ENCODE measurements around the gene KRTAP5-6. TPM values are rescaled to one million over a fixed set of nuclear protein-coding genes. Genes with fewer than 3 reads are reported as not detected.

The KRTAP5-6 gene
- total RNA-seq, 2 experiments from 2014 or later, result not detected

DNA sequence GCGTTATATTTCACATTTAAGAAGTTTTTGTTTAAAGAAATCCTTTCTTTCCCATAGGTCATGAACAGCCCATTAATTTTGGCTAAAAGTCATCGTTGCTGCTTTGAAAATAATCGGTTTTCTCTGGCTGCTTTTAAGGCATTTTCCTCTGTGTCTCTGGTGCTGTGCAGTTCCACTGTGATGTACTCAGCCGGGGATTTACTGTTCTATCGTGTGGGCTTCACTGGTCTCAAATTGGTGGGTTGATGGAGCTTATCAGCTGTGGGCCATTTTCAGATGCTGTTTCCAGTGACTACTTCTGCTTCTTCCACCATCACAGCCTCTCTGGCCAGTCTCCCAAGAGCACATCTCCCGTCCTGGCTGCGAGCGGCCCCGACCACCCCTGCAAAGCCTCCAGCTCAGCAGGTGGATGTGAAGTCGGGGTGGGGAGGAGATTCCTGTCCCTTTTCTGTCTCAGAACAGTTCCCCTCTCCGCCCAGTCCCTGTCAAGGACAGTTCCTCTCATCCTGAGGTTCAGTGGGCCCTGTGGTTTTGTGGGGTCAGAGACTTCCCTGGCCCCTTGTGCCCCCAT lies 33.1 kb downstream of the KRTAP5-6 start:
- CTCF ChIA-PET, result no interaction called here

DNA sequence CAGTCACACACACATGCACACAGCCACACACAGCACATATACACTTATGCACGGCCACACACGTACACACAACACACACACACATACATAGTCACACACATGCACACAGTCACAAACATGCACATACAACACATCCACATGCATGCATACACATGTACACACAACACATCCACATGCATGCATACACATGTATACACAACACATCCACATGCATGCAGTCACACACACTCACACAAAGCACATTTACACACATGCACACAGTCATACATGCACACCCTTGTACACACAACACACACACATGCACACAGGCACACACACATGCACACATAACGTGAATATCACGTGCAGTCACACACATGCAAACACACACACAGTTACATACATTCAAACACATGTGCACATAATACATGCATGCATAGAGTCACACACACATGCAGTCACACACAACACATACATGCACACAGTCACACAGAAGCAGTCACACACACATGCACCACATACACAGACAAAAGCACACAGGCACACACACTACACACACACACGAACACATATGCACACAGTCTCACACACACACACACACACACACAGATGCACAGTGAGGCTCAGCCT lies 34.6 kb downstream of the KRTAP5-6 start:
- no peak overlapping the region for H3K4me3 Mint-ChIP-seq
- peak overlapping the region; percentile 37 for H3K27ac Mint-ChIP-seq
- POLR2A ChIA-PET, result no interaction called here
- H3K4me1 Mint-ChIP-seq, result peaks cover 37% of the 10 kb centered on the region
- CTCF ChIA-PET, result no interaction called here
- peaks cover 53% of the 10 kb centered on the region for H3K27me3 Mint-ChIP-seq
- no peak for DNase-seq
- H3K9me3 Mint-ChIP-seq, result peaks cover 18% of the 10 kb centered on the region
- H3K36me3 Mint-ChIP-seq (ENCODE audit: low read depth), result peaks cover 11% of the 10 kb centered on the region

More for the DNA sequence above, 33.1 kb downstream of the KRTAP5-6 start:
- peaks cover 4% of the 10 kb centered on the region for H3K36me3 Mint-ChIP-seq (ENCODE audit: low read depth)
- no peak overlapping the region for H3K4me3 Mint-ChIP-seq
- peaks cover 50% of the 10 kb centered on the region for H3K27me3 Mint-ChIP-seq
- POLR2A ChIA-PET, result no interaction called here
- DNase-seq, result no peak
- peaks cover 37% of the 10 kb centered on the region for H3K4me1 Mint-ChIP-seq
- no peak overlapping the region for H3K27ac Mint-ChIP-seq
- peaks cover 12% of the 10 kb centered on the region for H3K9me3 Mint-ChIP-seq

- Mint-ChIP-seq H3K36me3 (ENCODE audit: low read depth) (peaks cover 14% of the 10 kb centered on the region), H3K27me3 (peaks cover 51% of the 10 kb centered on the region), H3K9me3 (peaks cover 24% of the 10 kb centered on the region), H3K4me3 (no peak overlapping the region), H3K4me1 (peaks cover 32% of the 10 kb centered on the region), H3K27ac (no peak overlapping the region)
- CTCF ChIA-PET, result no interaction called here
- no peak for DNase-seq
- POLR2A ChIA-PET, result interaction anchor here (0.9 kb wide), 1 partner anchor 19 kb away, joined by 3 read pairs; no protein-coding TSS in a partner anchor
These were observed 35.5 kb downstream of the KRTAP5-6 start for GRCh38 chr11:1732418-1733008.

- peaks cover 25% of the 10 kb centered on the region for H3K4me1 Mint-ChIP-seq
- DNase-seq, result no peak
- no peak overlapping the region for H3K4me3 Mint-ChIP-seq
- no peak overlapping the region for H3K27ac Mint-ChIP-seq
- peaks cover 24% of the 10 kb centered on the region for H3K9me3 Mint-ChIP-seq
- H3K27me3 Mint-ChIP-seq, result peaks cover 44% of the 10 kb centered on the region
- POLR2A ChIA-PET, result interaction anchor here (0.9 kb wide), 1 partner anchor 18 kb away, joined by 3 read pairs; no protein-coding TSS in a partner anchor
- H3K36me3 Mint-ChIP-seq (ENCODE audit: low read depth), result peaks cover 14% of the 10 kb centered on the region
- CTCF ChIA-PET, result no interaction called here
These were observed 36.2 kb downstream of the KRTAP5-6 start for GRCh38 chr11:1733009-1733715.

GRCh38 chr11:1733716-1734640 lies 37.0 kb downstream of the KRTAP5-6 start:
- no peak overlapping the region for H3K27ac Mint-ChIP-seq
- POLR2A ChIA-PET, result no interaction called here

GRCh38 chr11:1734641-1735081 lies 37.7 kb downstream of the KRTAP5-6 start:
- Mint-ChIP-seq H3K36me3 (ENCODE audit: low read depth) (peaks cover 14% of the 10 kb centered on the region), H3K4me1 (peaks cover 12% of the 10 kb centered on the region), H3K27ac (no peak overlapping the region), H3K4me3 (no peak overlapping the region), H3K27me3 (peaks cover 42% of the 10 kb centered on the region), H3K9me3 (peaks cover 28% of the 10 kb centered on the region)
- DNase-seq, result no peak
- ChIA-PET POLR2A (no interaction called here), CTCF (no interaction called here)

More at GRCh38 chr11:1733716-1734640, 37.0 kb downstream of the KRTAP5-6 start:
- Mint-ChIP-seq H3K4me1 (peaks cover 18% of the 10 kb centered on the region), H3K27me3 (peaks cover 40% of the 10 kb centered on the region), H3K4me3 (no peak overlapping the region), H3K36me3 (ENCODE audit: low read depth) (peaks cover 14% of the 10 kb centered on the region), H3K9me3 (peaks cover 28% of the 10 kb centered on the region)
- CTCF ChIA-PET, result no interaction called here
- DNase-seq, result no peak

- ChIA-PET POLR2A (no interaction called here), CTCF (no interaction called here)
- no peak for DNase-seq
- H3K9me3 Mint-ChIP-seq, result peaks cover 28% of the 10 kb centered on the region
- H3K4me1 Mint-ChIP-seq, result peaks cover 7% of the 10 kb centered on the region
- peaks cover 39% of the 10 kb centered on the region for H3K27me3 Mint-ChIP-seq
- no peak overlapping the region for H3K27ac Mint-ChIP-seq
- H3K36me3 Mint-ChIP-seq (ENCODE audit: low read depth), result peaks cover 14% of the 10 kb centered on the region
- no peak overlapping the region for H3K4me3 Mint-ChIP-seq
These were observed 38.3 kb downstream of the KRTAP5-6 start for GRCh38 chr11:1735271-1735670.

- Mint-ChIP-seq H3K27ac (no peak overlapping the region), H3K4me3 (no peak overlapping the region), H3K36me3 (ENCODE audit: low read depth) (peaks cover 11% of the 10 kb centered on the region), H3K9me3 (peaks cover 18% of the 10 kb centered on the region), H3K4me1 (peaks cover 4% of the 10 kb centered on the region), H3K27me3 (peaks cover 30% of the 10 kb centered on the region)
- POLR2A ChIA-PET, result no interaction called here
- CTCF ChIA-PET, result no interaction called here
- no peak for DNase-seq
These were observed 39.5 kb downstream of the KRTAP5-6 start for GRCh38 chr11:1736447-1736992.

DNA sequence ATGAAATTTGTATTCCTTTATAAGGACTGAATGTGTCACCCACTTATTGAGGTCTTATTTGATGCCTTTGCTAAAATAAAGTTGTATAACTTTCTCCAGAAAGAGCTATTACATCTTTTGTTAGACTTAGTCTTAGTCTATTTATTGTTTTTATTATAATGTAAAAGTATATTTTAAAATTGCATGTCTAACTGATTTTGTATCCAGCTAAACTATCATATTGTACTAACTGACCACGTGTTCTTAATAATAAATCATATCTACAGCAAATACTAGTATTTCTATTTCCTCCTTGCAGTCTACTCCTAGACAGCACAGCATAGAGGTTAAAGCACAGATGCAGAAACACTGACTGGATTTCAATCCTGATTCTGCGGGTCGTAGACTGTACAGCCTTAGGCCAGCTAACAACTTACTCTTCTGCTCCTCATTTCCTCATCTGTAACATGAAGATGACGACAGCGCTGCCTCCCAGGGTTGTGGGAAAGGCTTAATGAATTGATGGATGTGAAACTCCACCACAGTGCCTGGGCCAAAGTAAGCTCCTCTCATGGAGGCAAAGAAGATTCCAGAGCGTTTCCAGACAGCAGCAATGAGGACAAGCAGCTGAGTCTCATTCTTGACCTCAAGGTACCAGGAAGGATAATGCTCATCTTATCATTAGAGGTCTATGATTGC lies 40.2 kb downstream of the KRTAP5-6 start:
- H3K27me3 Mint-ChIP-seq, result peaks cover 27% of the 10 kb centered on the region
- ChIA-PET CTCF (interaction anchor here (1.1 kb wide), 1 partner anchor 145 kb away, joined by 3 read pairs; no protein-coding TSS in a partner anchor), POLR2A (no interaction called here)
- H3K4me1 Mint-ChIP-seq, result peaks cover 4% of the 10 kb centered on the region
- no peak overlapping the region for H3K27ac Mint-ChIP-seq
- peaks cover 16% of the 10 kb centered on the region for H3K9me3 Mint-ChIP-seq
- DNase-seq, result no peak
- peaks cover 9% of the 10 kb centered on the region for H3K36me3 Mint-ChIP-seq (ENCODE audit: low read depth)
- H3K4me3 Mint-ChIP-seq, result no peak overlapping the region

- Mint-ChIP-seq H3K27ac (no peak overlapping the region), H3K9me3 (peaks cover 16% of the 10 kb centered on the region), H3K4me3 (no peak overlapping the region), H3K36me3 (ENCODE audit: low read depth) (peaks cover 9% of the 10 kb centered on the region), H3K4me1 (peaks cover 4% of the 10 kb centered on the region), H3K27me3 (peaks cover 27% of the 10 kb centered on the region)
- DNase-seq, result no peak
- ChIA-PET CTCF (interaction anchor here (1.1 kb wide), 1 partner anchor 144 kb away, joined by 3 read pairs; no protein-coding TSS in a partner anchor), POLR2A (no interaction called here)
These were observed 41.4 kb downstream of the KRTAP5-6 start for GRCh38 chr11:1738380-1738779.

DNA sequence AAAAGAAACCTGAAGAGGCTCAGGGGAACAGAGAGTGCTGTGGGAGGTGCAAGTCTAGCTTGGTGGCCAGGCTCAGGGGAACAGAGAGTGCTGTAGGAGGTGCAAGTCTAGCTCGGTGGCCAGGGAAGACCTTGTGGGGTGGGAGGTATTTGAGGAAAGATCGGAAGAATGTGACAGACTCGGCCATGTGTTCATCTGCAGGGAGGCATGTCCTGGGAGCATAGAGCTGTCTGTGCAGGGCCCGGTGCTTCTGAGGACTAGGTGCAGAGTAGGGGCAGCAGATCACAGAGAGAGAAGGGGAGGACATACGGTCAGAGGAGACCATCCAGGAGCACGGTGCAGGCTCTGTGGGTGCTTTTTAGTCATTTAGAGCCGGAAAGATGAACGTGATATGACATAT lies 42.6 kb downstream of the KRTAP5-6 start:
- Mint-ChIP-seq H3K9me3 (peaks cover 16% of the 10 kb centered on the region), H3K27me3 (peaks cover 22% of the 10 kb centered on the region), H3K4me1 (no peaks in the 10 kb centered on the region), H3K36me3 (ENCODE audit: low read depth) (peaks cover 9% of the 10 kb centered on the region), H3K4me3 (no peak overlapping the region), H3K27ac (no peak overlapping the region)
- POLR2A ChIA-PET, result no interaction called here
- CTCF ChIA-PET, result no interaction called here
- no peak for DNase-seq

All from activated CD4-positive, alpha-beta memory T cell treated with anti-CD3 and anti-CD28 coated beads, Interleukin-2, amount 10 ng/mL, durations not matched to agents 7 days and 5 days (primary cell).